Measurements from ENCODE around the gene TUFM.
A peak's percentile ranks its signal among the peaks of the same experiment; 100 is the strongest.
"Not testable (repeated sequence)": the region's sequence is repeated elsewhere in the genome, so short reads cannot be mapped to it uniquely, and the experiment has no call there.

TUFM gene

GRCh38 chr16:28838558-28838918 lies 7.6 kb downstream of the TUFM start:
- DNase-seq, result no peak

DNA sequence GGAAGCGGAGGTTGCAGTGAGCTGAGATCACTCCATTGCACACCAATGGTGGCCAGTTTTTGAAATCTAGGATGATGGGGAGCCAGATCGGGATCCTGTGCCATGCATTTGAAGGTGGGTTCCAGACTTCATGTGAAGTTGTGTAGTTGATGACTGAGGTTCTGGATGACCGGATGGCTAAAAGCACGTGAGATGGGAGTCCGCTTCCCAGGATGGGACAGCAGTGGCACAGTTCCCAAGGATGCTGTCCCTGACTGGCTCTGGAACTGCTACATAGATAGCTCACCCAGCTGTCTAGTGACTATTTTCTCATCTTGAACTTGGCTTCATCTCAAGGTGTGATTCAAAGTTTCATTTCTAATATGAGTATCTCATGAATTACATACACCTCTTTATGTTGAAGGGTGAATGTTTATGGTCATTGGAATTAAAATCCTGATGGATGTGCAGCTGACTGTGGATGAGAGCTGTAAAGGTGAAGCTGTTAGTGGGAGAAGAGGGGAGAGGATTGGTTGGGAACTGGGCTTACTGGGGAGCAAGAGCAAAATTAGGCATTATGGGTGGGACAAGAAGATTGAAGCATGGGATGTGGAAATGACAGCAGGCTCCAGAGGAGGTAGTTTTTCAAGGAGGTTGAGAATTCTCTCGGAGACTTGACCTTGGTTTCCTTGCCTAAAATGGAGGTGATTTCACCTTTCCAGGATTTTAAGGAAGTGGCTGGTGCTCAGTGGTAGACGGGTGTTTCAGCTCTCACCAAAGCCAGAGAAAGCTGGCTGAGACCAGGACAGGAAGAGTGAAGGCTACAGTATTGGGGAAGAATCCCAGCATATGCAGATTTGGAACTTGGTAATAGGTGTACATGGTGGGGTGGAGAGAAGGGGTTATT lies 8.2 kb downstream of the TUFM start:
- no peak for DNase-seq

DNA sequence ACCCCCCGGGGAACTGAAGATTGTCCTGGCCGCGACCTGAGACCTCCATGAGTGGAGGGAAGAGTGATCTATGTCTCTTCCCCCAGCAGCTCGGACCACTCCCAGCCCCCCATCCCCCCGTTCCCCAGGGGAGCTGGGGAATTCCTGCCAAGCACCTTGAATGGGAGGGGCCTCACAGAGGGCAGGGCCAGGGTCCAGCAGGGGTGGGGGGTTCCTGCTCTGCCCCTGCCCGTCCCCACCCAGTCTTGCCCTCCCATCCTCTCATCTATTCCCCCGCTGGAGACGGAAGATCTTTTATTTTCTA lies 9.4 kb downstream of the TUFM start:
- DNase-seq, result no peak

DNA sequence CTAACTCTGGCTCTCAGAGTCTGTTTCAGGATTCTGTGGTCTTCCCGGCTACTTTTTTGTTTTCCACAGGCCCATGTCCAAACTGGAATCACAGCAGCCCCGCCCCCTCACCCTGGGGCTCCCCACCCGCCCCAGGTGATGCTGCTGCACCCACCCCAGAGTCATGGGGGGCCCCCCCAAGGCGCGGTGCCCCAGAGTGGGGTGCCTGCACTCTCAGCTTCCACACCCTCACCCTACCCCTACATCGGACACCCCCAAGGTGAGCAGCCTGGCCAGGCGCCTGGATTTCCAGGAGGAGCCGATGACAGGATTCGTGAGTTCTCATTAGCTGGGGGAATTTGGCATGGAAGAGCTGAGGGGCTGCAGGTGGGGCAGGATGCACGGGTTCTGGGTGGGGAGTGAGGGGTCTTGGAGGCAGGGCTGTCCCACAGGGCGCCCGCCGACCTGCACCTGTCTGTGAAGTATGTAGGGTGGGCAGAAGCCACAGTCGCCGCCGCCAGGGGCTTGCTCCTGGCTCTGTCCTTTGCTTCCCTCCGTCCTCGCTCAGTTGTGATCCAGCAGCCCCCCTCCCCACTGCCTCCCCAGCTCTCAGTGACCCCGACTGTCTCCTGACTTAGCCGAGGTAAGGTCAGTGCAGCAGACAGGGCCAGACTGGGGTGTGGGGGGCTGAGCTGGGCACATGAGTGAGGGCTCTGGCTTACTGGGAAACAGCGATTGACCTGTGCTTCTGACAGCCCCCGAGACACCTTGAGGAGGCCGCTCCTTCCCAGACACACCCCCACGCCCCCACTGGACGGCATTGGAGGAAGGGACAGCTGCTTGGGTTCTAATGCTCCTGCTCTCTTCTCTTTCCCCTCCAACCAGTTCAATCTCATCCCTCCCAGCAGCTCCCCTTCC lies 10.0 kb downstream of the TUFM start:
- no peak for DNase-seq

GRCh38 chr16:28834873-28835863 lies 11.0 kb downstream of the TUFM start:
- DNase-seq, result no peak

- DNase-seq, result no peak
These were observed 11.8 kb downstream of the TUFM start for GRCh38 chr16:28834349-28834748.

GRCh38 chr16:28830531-28830930 lies 15.6 kb downstream of the TUFM start:
- no peak for DNase-seq

- no peak for DNase-seq
These were observed 16.4 kb downstream of the TUFM start for GRCh38 chr16:28829747-28830146.

GRCh38 chr16:28826141-28826540 lies 20.0 kb downstream of the TUFM start:
- no peak for DNase-seq

GRCh38 chr16:28824717-28824973 lies 21.5 kb downstream of the TUFM start:
- no peak for DNase-seq

DNA sequence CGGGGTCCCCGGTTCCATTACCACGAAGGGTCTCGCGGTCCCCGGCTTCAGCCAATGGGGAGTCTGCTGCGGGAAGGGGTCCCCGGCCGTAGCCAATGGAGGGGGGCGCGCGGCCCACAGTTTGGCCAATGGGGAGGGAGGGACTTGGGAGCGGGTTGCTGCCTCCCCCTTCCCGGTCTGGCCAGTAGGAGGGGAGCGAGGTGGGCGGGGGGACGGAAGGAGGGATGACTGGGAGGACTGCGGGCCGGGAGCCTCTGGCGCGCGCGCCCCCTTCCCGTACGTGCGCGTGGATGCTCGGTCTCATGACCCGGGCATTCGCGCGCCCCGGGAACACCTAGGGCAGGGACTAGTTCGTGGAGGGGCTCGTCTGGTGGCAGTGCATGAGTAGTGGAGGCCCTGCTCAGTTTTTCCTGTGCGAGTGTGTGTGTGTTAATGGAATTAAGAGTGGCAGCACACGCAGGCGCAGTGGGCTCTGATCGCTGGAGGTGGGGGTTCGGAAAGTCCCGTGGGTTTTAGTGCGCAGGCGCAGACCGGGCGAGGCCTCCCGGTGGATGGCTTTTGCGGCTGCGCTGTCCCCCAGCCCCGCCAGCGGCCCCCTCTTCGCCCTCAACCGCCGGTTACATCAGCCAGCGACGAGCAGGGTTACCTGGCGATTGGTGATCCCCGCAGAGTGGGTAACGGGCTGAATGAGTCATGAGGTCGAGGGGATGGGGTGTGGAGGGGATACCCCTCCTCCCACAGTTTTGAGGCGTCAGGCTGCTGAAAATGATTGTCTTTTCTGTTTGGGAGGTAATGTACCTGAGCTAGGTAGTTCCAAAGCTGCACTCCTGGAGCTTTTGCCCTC lies 22.1 kb downstream of the TUFM start:
- DNase-seq, result peak; percentile 99

GRCh38 chr16:28823291-28823872 lies 22.8 kb downstream of the TUFM start:
- no peak for DNase-seq

DNA sequence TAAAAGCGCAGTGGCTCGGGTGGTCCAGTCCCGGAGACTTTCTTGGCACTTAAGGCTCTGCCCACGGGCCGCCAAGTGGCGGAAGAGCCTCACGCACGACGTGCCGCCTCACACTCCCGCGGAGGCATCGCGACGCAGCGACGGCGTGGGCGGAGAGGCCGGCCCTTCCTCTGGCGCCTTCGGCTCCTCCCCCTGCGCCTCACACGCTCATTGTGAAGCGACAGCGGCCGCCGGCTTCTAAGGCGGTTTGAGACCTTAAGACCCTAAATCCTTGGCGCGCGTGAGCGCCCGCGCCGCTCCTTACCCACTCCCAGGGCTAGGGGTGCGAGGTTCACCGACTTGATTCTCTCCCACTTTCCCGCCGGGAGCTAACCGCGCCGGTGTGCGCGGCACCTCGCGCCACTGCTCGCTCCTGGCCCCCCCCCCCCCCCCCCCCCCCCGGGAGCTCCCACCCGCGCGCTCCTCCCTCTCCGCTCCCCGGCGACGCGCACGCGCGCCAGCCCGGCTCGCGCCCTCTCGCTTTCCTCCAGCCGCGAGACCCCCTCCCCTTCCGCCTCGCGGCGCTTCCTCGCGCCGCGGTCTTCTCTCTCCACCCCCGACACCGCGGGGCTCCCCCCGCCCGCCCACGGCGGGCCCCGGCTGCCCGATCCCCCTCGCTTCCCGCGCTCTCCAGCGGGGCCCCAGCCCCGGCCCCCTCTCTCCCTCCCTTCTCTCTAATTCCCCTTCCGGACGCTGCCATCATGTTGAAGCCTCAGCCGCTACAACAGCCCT lies 23.4 kb downstream of the TUFM start, which contains the start of gene ATXN2L:
Gene ATXN2L (plus strand): TSS at position 480 of the 771 bp plus-strand sequence. CDS start 261 bp downstream, at position 741.
- peak; percentile 97 for DNase-seq

GRCh38 chr16:28821874-28822519 lies 24.2 kb downstream of the TUFM start:
- no peak for DNase-seq

DNA sequence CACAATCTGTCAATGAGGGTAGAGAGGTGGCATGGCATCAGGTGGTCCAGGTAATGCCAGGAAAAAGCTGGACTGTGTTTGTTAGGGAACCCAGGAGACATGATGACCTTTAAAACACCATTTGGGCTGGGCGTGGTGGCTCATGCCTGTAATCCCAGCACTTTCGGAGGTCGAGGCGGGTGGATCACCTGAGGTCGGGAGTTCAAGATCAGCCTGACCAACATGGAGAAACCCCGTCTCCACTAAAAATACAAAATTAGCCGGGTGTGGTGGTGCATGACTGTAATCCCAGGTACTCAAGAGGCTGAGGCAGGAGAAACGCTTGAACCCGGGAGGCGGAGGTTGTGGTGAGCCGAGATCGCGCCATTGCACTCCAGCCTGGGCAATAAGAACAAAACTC lies 25.6 kb downstream of the TUFM start:
- DNase-seq, result not testable (repeated sequence)

DNA sequence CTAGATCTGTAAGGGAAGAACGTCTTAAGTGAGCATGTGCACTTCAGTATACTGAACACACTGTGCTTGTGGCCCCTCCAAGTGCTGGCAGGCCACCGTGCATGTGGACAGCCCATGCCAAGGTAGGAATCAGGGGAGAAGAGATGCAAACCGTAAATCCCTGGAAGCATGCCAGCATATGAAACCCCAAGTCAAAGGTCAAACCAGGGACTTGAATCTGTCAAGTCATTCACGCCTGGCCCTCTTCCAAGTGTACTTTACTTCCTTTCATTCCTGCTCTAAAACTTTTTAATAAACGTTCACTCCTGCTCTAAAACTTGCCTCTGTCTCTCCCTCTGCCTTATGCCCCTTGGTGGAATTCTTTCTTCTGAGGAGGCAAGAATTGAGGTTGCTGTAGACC lies 26.1 kb downstream of the TUFM start:
- DNase-seq, result no peak

DNA sequence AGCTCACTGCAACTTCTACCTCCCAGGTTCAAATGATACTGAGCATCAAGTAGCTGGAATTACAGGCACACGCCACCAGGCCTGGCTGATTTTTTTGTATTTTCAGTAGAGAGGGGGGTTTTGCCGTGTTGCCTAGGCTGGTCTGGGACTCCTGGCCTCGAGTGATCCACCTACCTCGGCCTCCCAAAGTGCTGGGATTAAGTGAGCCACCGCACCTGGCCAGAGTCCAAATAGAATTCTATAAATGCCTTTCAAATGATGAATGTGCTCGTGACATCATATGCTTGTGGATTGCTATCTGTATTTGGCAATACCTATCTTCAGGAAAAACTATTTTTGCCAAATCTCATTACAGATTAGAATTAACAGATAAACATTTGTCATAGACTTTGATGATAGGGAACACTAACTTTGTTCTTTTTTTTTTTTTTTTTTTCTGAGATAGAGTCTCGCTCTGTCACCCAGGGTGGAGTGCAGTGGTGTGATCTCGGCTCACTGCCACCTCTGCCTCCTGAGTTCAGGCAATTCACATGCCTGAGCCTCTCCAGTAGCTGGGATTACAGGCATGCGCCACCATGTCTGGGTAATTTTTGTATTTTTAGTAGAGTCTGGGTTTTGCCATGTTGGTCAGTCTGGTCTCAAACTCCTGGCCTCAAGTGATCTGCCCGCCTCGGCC lies 38.6 kb downstream of the TUFM start:
- not testable (repeated sequence) for DNase-seq

DNA sequence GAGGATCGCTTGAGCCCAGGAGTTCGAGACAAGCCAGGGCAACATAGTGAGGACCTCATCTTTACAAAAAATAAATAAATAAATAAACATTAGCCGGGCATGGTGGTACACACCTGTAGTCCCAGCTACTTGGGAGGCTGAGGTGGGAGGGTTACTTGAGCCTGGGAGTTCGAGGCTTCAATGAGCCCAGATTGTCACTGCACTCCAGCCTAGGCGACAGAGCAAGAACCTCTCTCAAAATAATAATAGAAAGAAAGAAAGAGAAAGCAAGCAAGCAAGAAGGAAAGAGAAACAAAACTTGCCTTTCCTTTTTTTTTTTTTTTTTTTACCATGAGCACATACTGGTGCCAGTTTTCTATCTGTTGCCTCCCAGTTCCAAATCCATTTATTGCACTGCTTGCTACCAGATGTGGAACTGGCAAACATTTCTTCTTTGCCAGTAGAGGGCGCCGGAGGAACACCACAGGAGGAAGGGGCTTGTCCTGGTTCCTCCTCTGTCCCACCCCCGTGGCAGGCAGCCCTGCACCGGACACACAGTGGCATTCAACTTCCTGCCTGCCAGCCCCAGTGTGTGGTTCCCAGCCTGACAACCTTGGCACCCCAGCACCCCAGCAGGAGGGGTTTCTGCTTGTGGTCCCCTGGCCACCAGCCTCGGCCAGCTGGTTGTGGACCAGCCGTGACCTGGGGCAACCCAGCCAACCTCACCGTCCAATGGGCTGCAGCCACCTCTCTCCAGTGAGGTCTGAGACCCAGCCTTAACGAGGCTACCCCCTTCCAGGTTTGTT lies 43.7 kb downstream of the TUFM start:
- peak; percentile 63 for DNase-seq

Data from fibroblast of skin of abdomen (primary cell).